Measurements from ENCODE around the gene CD19. TPM values are rescaled to one million over a fixed set of nuclear protein-coding genes. Genes with fewer than 3 reads are reported as not detected.

Gene CD19
- total and polyA plus RNA-seq, 2 of the 8 experiments (the other 6 are each of a cell fraction or from before 2014, with no cell fraction given): 0.57 to 0.65 TPM

- DNase-seq (ENCODE audit: low read depth in 1 of 2, low spot score in 2 of 2): peak; percentile 78 to 94
- no peaks in the 10 kb centered on the region for H3K36me3 ChIP-seq (ENCODE audit: control insufficient read depth in 2 of 4, insufficient read depth in 4 of 4, low read length in 3 of 4)
- no peak overlapping the region for H2BK5ac ChIP-seq (ENCODE audit: low read depth, low read length)
- H3K18ac ChIP-seq (ENCODE audit: extremely low read depth, low read length): no peak overlapping the region
- H3K4me2 ChIP-seq (ENCODE audit: insufficient read depth in 1 of 2, low read depth in 2 of 2, low read length in 2 of 2): peak overlapping the region; percentile 48 to 59
- CTCF ChIA-PET (ENCODE audit: partially characterized antibody): interaction anchor here (0.6 to 1.8 kb wide), 8 partner anchors 9 to 80 kb away, joined by 3 to 16 read pairs (median 3); no protein-coding TSS in a partner anchor
- peaks cover 2% of the 10 kb centered on the region; the same call in 1 of the 2 replicates for H3K23me2 ChIP-seq (ENCODE audit: low read depth, low read length)
- H3K4ac ChIP-seq (replicated peaks; ENCODE audit: insufficient read length, low read depth, low read length): no peak overlapping the region
- H2AK5ac ChIP-seq (ENCODE audit: low read depth, low read length): 0 out of 2 replicates have a peak overlapping the region, but pooled peaks have one; percentile 42
- no peaks in the 10 kb centered on the region for H3K79me1 ChIP-seq (ENCODE audit: low read depth, low read length)
- H2BK120ac ChIP-seq (replicated peaks; ENCODE audit: low read depth, low read length): no peak overlapping the region
- no peak overlapping the region for H4K91ac ChIP-seq (replicated peaks; ENCODE audit: insufficient read length, low read length)
- H3K23ac ChIP-seq (ENCODE audit: insufficient read length): no peak overlapping the region
- peak overlapping the region in 3 of 4 experiments; percentile 11 to 47 (median 19); a peak in 5 of 8 replicates for H3K4me3 ChIP-seq (ENCODE audit: extremely low read depth in 1 of 4, insufficient read depth in 2 of 4, low read depth in 3 of 4, low read length in 4 of 4)
- H4K20me1 ChIP-seq (replicated peaks in 1 of 2; ENCODE audit: control insufficient read depth in 1 of 2, insufficient read depth in 2 of 2, low read length in 2 of 2): no peaks in the 10 kb centered on the region
- peak; percentile 58 for FAIRE-seq
- H3K79me2 ChIP-seq (ENCODE audit: control insufficient read depth in 1 of 2, insufficient read depth in 2 of 2, low read length in 2 of 2): no peaks in the 10 kb centered on the region
- no peak overlapping the region for H3K27ac ChIP-seq (ENCODE audit: low read depth, low read length)
- H3K27me3 ChIP-seq (replicated peaks in 1 of 4; ENCODE audit: control insufficient read depth in 3 of 4, extremely low read depth in 1 of 4, insufficient read depth in 3 of 4, low read length in 3 of 4): no peaks in the 10 kb centered on the region
- no peak overlapping the region for H4K8ac ChIP-seq (ENCODE audit: extremely low read depth, insufficient read depth, low read length)
- H2AFZ ChIP-seq (ENCODE audit: low read length): peak overlapping the region; percentile 5; the same call in 1 of the 2 replicates
- H3K9ac ChIP-seq (replicated peaks in 1 of 4; ENCODE audit: extremely low read depth in 1 of 4, low read depth in 3 of 4, low read length in 3 of 4): 0 out of 7 replicates have a peak overlapping the region, but pooled peaks of 1 of the 4 experiments have one; percentile 38
- no peak overlapping the region for H3K14ac ChIP-seq (ENCODE audit: insufficient read length)
- H3K9me3 ChIP-seq (ENCODE audit: insufficient read depth in 2 of 2, low read depth in 1 of 2, low read length in 1 of 2): no peaks in the 10 kb centered on the region
- no peak overlapping the region for H2BK20ac ChIP-seq (ENCODE audit: low read length)
- 0 out of 2 replicates have a peak overlapping the region, but pooled peaks have one; percentile 27 for H2BK12ac ChIP-seq (ENCODE audit: low read depth, low read length)
- H4K5ac ChIP-seq (ENCODE audit: insufficient read length, low read depth, low read length): no peak overlapping the region
- no peak overlapping the region for H3K56ac ChIP-seq (replicated peaks; ENCODE audit: insufficient read length, low read depth, low read length)
- no peaks in the 10 kb centered on the region; a peak in 1 of 7 replicates for H3K4me1 ChIP-seq (replicated peaks in 1 of 4; ENCODE audit: control insufficient read depth in 3 of 4, insufficient read depth in 4 of 4, low read length in 3 of 4)
- 72% methylated on average over 36 of the region's 36 CpGs; no CpG with 5 or more reads in 1 of the 2 experiments for WGBS, 2 experiments (ENCODE audit: extremely low coverage in 1 of 2, insufficient coverage in 1 of 2, insufficient read length in 1 of 2, insufficient replicate concordance in 2 of 2, low coverage in 1 of 2, low lambda C conversion rate in 2 of 2, missing lambda C conversion rate in 1 of 2)
- H2BK15ac ChIP-seq (ENCODE audit: low read length): 0 out of 2 replicates have a peak overlapping the region, but pooled peaks have one; percentile 46
- POLR2A ChIA-PET (ENCODE audit: partially characterized antibody): interaction anchor here (0.9 to 3.3 kb wide), 6 partner anchors 9 to 114 kb away, joined by 3 to 23 read pairs (median 6); partner anchors contain the start of genes ATXN2L and RABEP2
- no peak for TF ChIP-seq HDAC6 (IDR thresholded peaks at IDR 0.05; ENCODE audit: low read depth, low read length)
- no peak for TF ChIP-seq BACH1 (IDR thresholded peaks at IDR 0.05; ENCODE audit: low read length)
- TF ChIP-seq POLR2AphosphoS5 (IDR thresholded peaks at IDR 0.05; ENCODE audit: low read depth, low read length): no peak
- no peak for TF ChIP-seq USF2 (IDR thresholded peaks at IDR 0.05; ENCODE audit: low read length)
- TF ChIP-seq HDAC2 (IDR thresholded peaks at IDR 0.05; ENCODE audit: borderline replicate concordance in 1 of 2, low read depth in 2 of 2, low read length in 2 of 2): no peak
- no peak for TF ChIP-seq PHF8 (conservative IDR thresholded peaks at IDR 0.05; ENCODE audit: low read depth, low read length)
- TF ChIP-seq TAF1 (IDR thresholded peaks at IDR 0.05; ENCODE audit: low read depth, low read length): no peak
- TF ChIP-seq NRF1 (IDR thresholded peaks at IDR 0.05; ENCODE audit: low read depth, low read length): no peak
- TF ChIP-seq CTBP2 (IDR thresholded peaks at IDR 0.05; ENCODE audit: borderline replicate concordance, insufficient read depth, insufficient read length, low read length): no peak
Measured at GRCh38 chr16:28935924-28936783, 4.4 kb downstream of the CD19 start.

Measured in H1 (cell line).